Ramos (cell line): ENCODE data around the gene BDH1.
"Not testable (repeated sequence)": the region's sequence is repeated elsewhere in the genome, so short reads cannot be mapped to it uniquely, and the experiment has no call there.

Experiments
- in situ Hi-C: fragments of 300-500 bp; cut with MboI; formaldehyde crosslinking; loops from one replicate; pipeline ENCODE4 v1.14.3; 2022; ENCODE audit warnings: low sequenced_read_pairs; ENCODE audit not compliant: unreplicated experiment

The BDH1 gene

DNA sequence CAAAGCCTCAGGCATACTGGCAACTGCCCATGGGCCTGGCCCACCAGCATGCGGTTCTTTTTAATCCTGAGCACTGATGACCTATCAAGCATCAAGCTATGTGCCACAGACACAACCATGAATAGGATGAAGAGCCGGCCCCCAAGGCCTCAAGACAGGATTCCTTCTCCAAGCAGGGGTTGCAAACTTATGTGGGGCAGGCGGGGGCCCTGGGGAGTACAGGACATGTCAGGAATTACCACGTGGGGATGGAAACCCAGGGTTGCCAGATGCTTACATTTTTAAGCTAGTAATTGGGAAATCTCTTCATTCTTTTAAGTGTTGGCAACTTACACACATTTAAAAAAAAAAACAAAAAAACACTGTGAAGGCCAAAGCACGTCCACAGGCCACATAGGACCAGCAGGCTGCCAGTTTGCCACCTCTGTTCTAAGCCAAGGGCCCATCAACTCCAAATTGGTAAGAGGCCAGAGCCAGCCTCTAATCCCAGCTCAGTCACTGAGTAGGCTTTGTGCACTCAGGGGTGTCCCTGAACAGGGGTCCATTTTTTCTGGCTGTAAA, 32.8 kb downstream of the BDH1 start:
- in situ Hi-C loops, result no loop called here

DNA sequence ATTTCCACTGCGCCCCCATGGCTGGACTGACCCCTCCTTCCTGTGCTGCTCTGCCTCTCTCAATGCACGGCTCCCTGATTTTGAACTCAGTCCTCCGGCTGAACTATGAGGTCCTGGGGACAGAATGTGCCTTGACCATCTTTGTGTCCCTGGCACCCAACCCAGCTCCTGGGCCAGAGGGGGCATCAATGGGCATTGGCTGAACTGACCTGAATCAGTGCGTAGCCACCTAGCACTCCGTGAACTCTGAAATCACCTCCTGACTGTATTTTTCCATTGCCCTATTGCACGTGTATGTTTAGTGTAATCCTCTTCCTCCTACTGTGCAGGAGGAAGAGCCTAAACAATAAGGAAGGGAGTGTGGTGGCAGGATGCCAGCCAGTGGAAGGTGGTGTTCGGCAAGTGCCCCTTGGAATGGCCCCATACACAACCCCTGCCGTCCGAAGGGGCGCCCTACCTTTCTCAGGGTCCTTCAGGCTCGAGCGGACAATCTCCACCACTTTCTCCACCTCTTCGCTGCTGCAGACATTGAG, 33.5 kb downstream of the BDH1 start:
- in situ Hi-C loops, result no loop called here

DNA sequence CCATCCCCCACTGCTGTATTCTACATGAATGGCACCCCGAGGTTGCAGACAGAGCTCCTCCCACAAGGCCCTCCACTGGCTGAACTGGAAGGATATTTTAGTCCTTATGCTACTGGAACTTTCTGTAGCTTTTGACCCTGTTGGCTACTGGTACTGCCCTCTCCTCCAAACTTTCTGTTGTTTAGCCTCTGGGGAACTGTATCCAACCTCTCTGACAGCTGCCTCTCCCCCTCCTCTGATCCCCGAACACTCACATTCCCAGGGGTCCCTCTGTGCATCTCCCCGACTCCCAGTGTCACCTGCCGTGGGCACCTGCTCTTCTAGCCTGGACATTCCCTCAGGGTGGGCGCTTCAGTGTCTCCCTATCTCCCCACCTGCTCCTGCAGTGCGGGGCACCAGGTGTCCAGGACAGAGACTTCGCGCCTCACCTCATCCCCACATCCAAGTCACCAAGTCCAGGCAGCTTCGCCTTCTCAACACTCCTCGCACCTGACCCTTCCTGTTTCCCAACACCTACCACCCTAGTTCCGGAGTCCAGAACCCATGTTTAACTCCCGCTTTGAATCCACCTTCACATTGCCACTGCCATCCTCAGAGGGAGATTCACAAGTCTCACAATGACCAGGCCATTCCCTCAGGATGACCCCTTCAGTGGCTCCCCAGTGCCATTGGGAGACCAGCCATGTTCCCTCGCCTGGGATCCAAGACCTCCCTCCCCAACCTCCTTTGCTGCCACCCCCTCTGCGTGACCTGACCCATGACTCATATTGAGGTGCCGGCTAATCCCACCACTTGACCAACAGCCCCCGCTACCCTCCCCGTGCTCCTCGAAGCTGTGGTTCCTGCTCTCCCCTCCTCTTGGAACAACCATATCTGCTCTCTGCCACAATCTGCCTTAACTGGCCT, 34.2 kb downstream of the BDH1 start:
- in situ Hi-C loops, result no loop called here

DNA sequence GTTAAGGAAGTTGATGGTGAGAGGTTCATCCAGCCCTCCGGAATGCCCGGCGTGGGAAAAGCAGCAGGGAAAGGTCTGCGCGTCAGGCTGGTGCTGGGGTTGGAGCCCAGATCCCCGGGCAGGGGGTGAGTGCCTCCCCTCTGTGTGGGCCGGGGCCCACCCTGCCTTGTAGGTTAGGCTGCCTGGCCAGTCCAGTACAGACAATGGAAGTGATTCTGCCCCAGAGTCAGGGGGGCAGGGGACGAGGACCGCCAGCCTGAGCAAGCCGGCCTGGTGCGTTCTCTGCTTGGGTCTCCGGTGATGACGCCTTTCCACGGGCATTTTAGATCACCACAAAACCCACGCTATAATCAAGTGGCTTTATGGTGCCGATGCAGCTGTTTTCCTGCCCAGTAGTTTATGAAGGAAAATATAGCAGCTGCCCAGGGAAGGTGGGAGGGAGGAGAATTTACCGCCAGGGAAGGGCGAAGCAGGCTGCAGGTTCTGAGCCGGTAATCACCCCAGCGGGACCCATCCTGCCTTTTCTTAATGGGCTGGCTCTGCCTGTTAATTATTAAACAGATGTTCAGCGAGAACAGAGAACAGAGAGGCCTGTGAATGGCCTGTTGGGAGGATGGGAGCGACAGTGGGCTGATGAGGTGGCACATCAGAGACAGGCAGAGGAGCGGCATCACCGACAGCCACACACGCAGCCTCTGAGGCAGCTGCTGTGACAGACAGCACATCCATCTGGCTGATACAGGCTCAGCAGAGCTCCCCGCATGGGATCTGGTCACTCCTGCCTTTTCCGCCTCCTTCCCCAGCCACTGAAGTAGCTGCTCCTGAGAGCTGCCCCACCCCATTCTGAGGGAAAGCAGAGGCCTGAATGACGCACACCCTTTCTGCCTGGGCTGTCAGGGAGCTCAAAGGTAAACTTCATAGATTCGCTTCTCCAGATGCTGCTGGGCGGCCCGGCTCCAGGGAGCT, 35.2 kb downstream of the BDH1 start:
- in situ Hi-C loops, result no loop called here

DNA sequence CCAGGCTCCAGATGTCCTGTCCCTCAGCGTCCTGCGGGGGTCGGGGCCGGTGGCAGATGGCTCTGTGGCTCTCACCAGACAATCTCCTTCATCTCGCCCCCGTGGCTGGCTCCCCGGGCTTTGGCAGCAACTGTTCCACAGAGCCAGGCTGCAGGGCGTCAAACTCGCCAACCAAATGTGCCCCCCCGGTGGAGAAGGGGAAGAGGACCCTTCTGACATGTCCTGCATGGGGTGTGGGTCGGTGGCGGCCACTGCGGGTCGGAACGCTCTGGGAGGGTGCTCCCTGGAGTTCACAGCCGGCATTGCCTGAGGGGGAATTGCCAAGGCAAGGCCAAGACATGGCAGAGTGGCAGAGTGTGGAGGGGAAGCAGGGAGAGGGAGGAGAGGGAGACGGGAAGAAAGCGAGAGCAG, 36.0 kb downstream of the BDH1 start:
- in situ Hi-C loops, result no loop called here

DNA sequence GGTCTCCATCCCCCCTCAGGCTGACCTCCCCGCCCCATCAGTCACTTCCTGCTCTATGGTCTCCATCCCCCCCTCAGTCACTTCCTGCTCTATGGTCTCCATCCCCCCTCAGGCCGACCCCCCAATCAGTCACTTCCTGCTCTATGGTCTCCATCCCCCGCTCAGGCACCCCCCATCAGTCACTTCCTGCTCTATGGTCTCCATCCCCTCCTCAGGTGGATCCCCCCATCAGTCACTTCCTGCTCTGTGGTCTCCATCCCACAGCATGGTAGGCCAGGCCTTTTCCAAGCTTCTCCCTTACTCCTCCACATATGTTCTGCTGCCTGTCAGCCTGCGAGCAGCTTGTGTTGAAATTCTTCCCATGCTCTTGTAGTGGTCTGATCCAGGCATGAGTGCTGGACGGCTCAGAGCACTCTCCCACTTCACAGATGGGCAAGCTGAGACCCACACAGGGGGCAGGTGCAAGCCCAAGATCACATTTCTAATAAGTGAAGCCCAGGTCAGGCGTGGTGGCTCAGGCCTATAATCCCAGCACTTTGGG, 36.8 kb downstream of the BDH1 start:
- in situ Hi-C loops, result no loop called here

DNA sequence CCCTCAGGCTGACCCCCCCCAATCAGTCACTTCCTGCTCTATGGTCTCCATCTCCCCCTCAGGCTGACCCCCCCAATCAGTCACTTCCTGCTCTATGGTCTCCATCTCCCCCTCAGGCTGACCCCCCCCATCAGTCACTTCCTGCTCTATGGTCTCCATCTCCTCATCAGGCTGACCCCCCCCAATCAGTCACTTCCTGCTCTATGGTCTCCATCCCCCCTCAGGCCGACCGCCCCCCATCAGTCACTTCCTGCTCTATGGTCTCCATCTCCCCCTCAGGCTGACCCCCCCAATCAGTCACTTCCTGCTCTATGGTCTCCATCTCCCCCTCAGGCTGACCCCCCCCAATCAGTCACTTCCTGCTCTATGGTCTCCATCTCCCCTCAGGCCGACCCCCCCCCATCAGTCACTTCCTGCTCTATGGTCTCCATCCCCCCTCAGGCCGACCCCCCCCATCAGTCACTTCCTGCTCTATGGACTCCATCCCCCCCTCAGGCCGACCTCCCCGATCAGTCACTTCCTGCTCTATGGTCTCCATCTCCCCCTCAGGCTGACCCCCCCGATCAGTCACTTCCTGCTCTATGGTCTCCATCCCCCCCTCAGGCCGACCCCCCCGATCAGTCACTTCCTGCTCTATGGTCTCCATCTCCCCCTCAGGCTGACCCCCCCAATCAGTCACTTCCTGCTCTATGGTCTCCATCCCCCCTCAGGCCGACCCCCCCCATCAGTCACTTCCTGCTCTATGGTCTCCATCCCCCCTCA, 37.7 kb downstream of the BDH1 start:
- in situ Hi-C loops, result not testable (repeated sequence)

DNA sequence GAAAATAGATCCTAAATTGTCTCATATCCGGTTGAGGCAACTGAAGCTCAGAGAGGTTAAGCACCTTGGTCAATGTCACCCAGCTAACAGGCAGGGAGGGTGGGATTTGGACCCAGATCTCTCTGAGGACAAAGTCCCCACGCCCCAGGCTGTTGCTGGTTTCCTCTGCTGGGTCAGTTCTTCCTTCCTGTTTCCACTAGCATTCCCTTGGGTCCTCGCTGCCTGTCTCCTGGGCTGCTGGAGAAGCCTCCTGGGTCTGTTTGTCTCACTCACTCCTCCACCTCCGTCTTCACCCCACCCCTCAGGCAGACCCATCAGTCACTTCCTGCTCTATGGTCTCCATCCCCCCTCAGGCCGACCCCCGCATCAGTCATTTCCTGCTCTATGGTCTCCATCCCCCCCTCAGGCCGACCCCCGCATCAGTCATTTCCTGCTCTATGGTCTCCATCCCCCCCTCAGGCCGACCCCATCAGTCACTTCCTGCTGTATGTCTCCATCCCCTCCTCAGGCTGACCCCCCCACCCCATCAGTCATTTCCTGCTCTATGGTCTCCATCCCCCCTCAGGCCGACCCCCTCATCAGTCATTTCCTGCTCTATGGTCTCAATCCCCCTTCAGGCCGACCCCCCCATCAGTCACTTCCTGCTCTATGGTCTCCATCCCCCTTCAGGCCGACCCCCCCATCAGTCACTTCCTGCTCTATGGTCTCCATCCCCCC, 38.7 kb downstream of the BDH1 start:
- in situ Hi-C loops, result not testable (repeated sequence)

DNA sequence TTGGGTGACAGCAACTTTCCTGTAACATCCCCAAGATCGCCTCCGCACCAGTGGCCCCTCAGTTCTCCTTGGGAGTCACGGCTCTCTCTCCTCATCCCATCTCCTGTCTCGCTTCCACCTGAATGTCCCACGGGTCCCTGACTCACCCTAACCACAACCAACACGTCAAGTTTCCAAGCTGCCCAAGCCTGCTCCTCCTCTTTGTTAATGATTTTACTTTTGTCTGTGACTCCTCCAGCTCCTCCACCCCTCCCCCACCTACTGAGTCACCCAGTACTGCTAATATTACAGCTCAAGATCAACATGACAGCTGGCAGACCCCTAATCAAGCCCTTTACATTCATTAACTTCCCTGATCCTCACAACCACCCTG, 39.3 kb downstream of the BDH1 start:
- in situ Hi-C loops, result no loop called here

DNA sequence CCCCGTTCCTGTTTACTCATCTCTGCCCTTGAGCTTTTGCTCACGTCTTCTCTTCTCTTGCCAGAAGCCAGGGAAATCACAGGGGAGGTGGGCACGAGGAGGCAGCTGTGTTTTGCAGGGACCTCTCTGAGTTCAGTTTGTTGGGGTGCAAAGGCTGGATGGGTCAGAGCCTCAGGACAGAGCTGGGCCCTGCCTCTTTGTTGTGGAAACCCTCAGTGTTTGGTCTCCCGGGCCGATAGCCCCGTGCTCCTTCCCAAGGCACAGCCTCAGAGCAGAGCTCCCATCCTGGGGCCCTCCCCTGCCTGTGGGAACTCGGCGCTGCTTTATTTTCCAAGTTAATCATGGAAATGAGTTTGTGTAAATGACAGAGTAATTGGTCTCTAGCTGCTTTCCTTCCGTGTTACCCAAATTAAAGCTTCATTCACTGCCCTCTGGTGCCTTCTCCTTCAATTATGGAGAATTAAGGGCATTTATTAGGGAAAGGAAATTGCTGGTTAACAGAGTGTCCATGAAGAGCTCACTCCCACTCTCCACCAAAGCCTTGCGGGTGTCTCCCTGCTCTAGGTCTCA, 40.9 kb downstream of the BDH1 start:
- in situ Hi-C loops, result no loop called here

DNA sequence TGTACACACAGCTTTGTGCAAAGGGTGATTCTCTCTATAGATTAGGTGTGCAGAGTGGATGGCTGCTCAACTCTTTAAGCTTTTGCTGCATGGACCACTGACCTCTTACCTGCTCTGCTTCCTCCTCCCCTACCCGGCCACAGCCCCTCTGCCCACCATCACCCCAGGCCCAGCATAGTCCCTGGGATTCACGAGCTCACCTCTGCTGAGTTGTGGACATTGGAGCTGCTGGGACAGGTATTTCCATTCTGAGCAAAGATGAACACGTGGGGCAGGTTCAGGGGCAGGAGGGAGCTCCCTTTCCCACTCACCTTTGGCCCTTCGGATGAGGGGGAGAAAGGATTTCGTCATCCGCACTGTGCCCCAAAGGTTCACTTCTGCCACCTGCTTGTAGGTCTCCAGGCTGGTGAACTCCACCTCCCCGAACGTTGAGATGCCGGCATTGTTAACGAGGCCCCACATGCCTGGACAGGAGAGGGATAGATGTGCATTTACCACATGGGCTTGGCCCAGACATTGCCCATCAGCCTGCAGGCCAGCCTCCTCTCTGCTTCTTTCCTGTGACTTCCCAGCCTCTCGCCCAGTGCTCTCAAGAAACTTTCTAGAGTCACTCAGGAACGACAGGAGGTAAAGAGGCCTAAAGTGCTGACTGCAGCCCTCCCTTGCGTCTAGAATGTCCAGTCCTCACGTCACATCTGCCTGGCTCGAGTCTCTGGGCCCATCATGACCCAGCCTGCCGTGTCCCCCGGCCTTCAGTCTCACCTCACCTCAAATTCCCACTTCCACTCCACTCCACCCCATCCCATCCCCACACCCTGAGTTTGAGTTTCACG, 41.6 kb downstream of the BDH1 start:
- in situ Hi-C loops, result no loop called here

DNA sequence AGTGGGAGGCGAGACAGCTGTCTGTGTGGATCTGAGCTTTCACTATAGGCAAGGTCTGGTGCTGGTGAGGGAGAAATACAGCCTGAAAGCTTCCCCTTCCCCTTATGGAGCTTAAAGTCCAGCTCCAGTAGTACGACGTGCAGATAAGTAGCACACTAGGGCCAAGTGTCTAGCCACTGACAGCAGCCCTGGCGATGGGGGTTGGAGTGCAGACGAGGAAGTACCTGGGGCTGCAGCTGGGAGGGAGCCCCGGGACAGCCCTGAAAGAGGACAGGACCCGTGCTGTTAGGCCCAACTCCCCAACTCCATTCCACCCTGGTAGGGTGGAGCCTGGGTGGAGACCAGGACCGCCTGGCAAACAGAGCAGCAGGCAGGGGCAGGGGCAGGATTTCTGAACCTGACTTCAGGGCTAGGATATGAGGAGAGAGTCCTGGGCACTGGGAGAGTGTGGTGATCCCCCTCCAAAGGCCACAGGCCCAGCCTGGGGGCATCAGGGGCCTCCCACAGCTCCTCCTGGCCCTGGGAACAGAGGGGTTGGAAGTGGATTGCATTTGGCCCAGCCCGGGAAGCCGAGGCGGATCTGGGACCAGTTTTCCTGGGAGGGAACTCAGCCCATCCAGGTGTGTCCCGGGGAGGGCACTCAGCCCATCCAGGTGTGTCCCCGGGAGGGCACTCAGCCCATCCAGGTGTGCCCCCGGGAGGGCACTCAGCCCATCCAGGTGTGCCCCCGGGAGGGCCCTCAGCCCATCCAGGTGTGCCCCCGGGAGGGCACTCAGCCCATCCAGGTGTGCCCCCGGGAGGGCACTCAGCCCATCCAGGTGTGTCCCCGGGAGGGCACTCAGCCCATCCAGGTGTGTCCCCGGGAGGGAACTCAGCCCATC, 42.8 kb downstream of the BDH1 start:
- in situ Hi-C loops, result no loop called here

DNA sequence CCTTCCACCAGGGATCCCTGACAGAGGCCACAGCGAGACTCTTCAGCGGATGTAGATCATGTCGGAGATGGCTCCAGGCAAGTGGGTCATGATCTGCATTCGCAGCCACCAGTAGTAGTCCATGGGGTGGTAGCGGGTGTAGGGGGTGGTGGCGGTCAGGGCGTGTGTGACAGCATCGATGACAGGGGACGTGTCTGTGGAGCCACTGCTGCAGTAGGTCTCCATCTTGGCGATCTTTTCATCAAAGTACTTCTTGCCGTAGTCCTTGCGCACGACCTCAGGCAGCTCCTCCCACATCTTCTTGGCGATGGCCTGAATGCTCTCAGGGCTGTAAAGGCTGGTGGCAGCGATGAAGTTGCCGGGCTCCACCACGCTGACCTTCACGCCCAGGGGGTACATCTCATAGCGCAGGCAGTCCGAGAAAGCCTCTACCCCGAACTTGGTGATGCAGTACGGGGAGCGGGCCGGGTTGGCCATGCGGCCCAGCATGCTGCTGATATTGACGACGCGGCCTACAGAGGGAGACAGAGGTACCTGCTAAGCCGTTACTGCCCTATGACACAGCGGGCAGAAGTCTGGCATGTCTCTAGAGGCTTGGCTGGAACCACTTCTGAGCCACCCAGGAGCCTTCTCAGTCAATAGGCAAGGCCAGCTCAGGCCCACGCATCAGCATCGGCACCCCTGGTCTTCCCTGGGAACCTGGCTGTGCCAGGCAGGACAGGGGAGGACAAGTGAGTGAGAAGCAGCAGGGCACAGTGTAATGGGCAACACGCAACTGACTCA, 43.7 kb downstream of the BDH1 start:
- in situ Hi-C loops, result no loop called here

DNA sequence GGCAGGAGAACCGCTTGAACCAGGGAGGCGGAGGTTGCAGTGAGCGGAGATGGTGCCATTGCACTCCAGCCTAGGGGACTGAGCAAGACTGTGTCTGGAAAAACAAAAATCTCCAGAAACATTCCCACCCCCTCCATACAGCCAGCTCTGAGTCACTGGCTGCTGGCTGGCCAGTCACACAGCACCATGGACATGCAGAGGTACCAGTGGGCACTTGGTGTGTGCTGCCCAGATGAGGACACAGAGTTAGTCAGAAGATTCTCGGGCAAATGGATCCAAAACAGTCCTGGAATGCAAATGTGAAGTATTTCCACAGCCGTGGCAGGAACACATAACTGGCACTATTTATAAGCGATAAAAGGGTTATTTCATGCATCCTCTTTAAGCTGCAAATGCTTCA, 44.6 kb downstream of the BDH1 start:
- in situ Hi-C loops, result no loop called here

DNA sequence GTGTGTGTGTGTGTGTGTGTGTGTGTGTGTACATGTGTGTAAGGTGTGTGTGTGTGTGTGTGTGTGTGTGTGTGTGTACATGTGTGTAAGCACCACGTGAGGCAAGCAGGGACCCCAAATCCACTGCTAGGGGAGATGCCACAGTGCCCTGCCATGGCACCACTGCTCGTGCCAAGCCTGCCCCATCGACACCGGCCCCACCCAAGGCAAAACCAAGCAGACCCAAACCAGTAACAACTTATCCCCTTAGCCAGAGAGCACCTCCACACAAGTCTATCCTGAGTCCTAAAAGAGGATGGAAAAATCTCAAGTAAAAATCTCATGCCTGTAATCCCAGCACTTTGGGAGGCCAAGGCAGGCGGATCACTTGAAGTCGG, 45.1 kb downstream of the BDH1 start:
- in situ Hi-C loops, result no loop called here
